SJSA1 (cell line): Measurements from ENCODE around the gene MAS1L. TPM values are rescaled to one million over a fixed set of nuclear protein-coding genes. Genes with fewer than 3 reads are reported as not detected.

Experiments
- DNase-seq, 2 experiments: peaks; one replicate each; pipeline ENCODE4 v3.0.0-alpha.2; 2015 to 2020; ENCODE audit warnings: low spot score in 2 of 2, low read depth in 1 of 2
- H3K27ac ChIP-seq: fragments of 250-450 bp; sonication (Bioruptor Pico); 2 replicates; pipeline ENCODE4 v1.5.1; 2020; ENCODE audit warnings: mild to moderate bottlenecking, moderate library complexity
- H3K27me3 ChIP-seq: fragments of 250-450 bp; sonication (Bioruptor Pico); replicated peaks from 2 replicates; pipeline ENCODE4 v1.5.1; 2020; ENCODE audit warnings: mild to moderate bottlenecking, moderate library complexity
- H3K36me3 ChIP-seq: fragments of 250-450 bp; sonication (Bioruptor Pico); 2 replicates; pipeline ENCODE4 v1.5.1; 2020; ENCODE audit warnings: mild to moderate bottlenecking
- H3K4me1 ChIP-seq: fragments of 250-450 bp; sonication (Bioruptor Pico); replicated peaks from 2 replicates; pipeline ENCODE4 v1.6.1; 2021; ENCODE audit warnings: mild to moderate bottlenecking
- H3K4me3 ChIP-seq: fragments of 250-450 bp; sonication (Bioruptor Pico); 2 replicates; pipeline ENCODE4 v1.5.1; 2020; ENCODE audit warnings: mild to moderate bottlenecking
- H3K9me3 ChIP-seq: fragments of 250-450 bp; sonication (Bioruptor Pico); replicated peaks from 2 replicates; pipeline ENCODE4 v1.5.1; 2020; ENCODE audit warnings: mild to moderate bottlenecking
- total RNA-seq: library from RNA; depleted of rRNA; stranded (reverse); fragments of >200 nt; shearing (Covaris generic); gene quantifications from 2 replicates; pipeline ENCODE4 v1.2.3, GENCODE V29; 2014

Gene MAS1L
- total RNA-seq, 1 experiment from 2014 or later: not detected

- Histone ChIP-seq H3K4me3 (no peak overlapping the region), H3K9me3 (no peaks in the 10 kb centered on the region), H3K4me1 (no peaks in the 10 kb centered on the region), H3K36me3 (no peaks in the 10 kb centered on the region), H3K27ac (no peak overlapping the region), H3K27me3 (no peaks in the 10 kb centered on the region; the same call in 1 of the 2 replicates)
- no peak for DNase-seq
Observed at GRCh38 chr6:29487131-29487530, 625 bp downstream of the MAS1L start.

- Histone ChIP-seq H3K36me3 (no peaks in the 10 kb centered on the region), H3K9me3 (no peaks in the 10 kb centered on the region), H3K4me1 (no peaks in the 10 kb centered on the region), H3K27ac (no peak overlapping the region), H3K4me3 (no peak overlapping the region), H3K27me3 (no peaks in the 10 kb centered on the region; the same call in 1 of the 2 replicates)
- no peak for DNase-seq
Observed at GRCh38 chr6:29486577-29486976, 1.2 kb downstream of the MAS1L start.

DNA sequence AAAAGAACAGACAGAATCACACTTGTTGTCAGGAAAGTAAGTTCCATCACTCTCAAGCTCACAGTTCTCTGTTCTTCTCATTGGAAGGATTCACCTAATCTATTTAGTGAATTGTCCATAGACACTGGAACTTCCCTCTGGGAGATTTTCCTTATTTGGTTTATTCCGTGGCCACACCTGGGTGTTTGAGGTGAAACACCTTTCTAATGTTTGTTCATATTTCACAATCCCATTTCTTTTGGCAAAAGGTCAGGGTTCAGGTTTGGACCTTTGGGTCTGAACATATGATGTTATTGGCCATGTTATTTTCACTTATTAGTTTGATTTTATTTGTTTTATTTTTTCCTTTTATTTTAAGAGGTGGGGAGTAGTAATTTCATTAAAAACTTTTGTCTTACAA is 4.0 kb downstream of the MAS1L start:
- no peaks in the 10 kb centered on the region; the same call in 1 of the 2 replicates for H3K27me3 ChIP-seq
- no peak overlapping the region for H3K4me3 ChIP-seq
- H3K4me1 ChIP-seq: no peaks in the 10 kb centered on the region
- no peak for DNase-seq
- no peaks in the 10 kb centered on the region for H3K9me3 ChIP-seq
- no peak overlapping the region for H3K27ac ChIP-seq
- H3K36me3 ChIP-seq: no peaks in the 10 kb centered on the region

- H3K4me1 ChIP-seq: no peaks in the 10 kb centered on the region
- H3K4me3 ChIP-seq: no peak overlapping the region
- no peaks in the 10 kb centered on the region for H3K36me3 ChIP-seq
- H3K9me3 ChIP-seq: no peaks in the 10 kb centered on the region
- H3K27me3 ChIP-seq: no peaks in the 10 kb centered on the region; the same call in 1 of the 2 replicates
- no peak for DNase-seq
- no peak overlapping the region for H3K27ac ChIP-seq
Observed at GRCh38 chr6:29483186-29483585, 4.6 kb downstream of the MAS1L start.

GRCh38 chr6:29479560-29479959 is 8.2 kb downstream of the MAS1L start:
- H3K4me3 ChIP-seq: no peak overlapping the region
- H3K9me3 ChIP-seq: no peaks in the 10 kb centered on the region
- no peaks in the 10 kb centered on the region for H3K36me3 ChIP-seq
- no peak for DNase-seq
- H3K27me3 ChIP-seq: no peaks in the 10 kb centered on the region
- no peaks in the 10 kb centered on the region for H3K4me1 ChIP-seq
- H3K27ac ChIP-seq: no peak overlapping the region

DNA sequence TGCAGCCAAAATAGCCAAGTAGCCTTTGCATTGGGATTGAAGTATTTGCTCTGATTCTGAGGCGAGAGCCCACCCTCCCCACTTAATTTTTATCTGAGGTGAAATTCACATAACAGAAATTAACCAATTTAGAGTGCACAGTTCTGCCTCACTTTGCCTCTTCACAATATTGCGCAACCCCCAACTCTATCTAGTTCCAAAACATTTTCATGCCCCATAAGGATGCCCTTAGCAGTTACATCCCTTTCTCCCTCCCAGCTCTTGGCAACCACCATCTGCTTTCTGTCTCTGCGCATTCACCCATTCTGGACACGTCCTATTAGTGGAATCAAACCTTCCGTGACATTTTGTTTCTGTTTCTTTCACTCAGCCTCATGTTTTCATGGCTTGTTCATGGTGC is 9.0 kb downstream of the MAS1L start:
- Histone ChIP-seq H3K27me3 (no peaks in the 10 kb centered on the region), H3K4me1 (no peaks in the 10 kb centered on the region), H3K36me3 (no peaks in the 10 kb centered on the region), H3K4me3 (no peak overlapping the region), H3K27ac (no peak overlapping the region), H3K9me3 (no peaks in the 10 kb centered on the region)
- no peak for DNase-seq

GRCh38 chr6:29477923-29478450 is 9.8 kb downstream of the MAS1L start:
- Histone ChIP-seq H3K36me3 (no peaks in the 10 kb centered on the region), H3K4me3 (no peak overlapping the region), H3K4me1 (no peaks in the 10 kb centered on the region), H3K9me3 (no peaks in the 10 kb centered on the region), H3K27ac (no peak overlapping the region), H3K27me3 (no peaks in the 10 kb centered on the region)
- DNase-seq: no peak

GRCh38 chr6:29474996-29475395 is 12.8 kb downstream of the MAS1L start:
- Histone ChIP-seq H3K4me3 (no peak overlapping the region), H3K27me3 (no peaks in the 10 kb centered on the region), H3K27ac (no peak overlapping the region), H3K4me1 (no peaks in the 10 kb centered on the region), H3K36me3 (no peaks in the 10 kb centered on the region), H3K9me3 (no peaks in the 10 kb centered on the region)
- DNase-seq: no peak

DNA sequence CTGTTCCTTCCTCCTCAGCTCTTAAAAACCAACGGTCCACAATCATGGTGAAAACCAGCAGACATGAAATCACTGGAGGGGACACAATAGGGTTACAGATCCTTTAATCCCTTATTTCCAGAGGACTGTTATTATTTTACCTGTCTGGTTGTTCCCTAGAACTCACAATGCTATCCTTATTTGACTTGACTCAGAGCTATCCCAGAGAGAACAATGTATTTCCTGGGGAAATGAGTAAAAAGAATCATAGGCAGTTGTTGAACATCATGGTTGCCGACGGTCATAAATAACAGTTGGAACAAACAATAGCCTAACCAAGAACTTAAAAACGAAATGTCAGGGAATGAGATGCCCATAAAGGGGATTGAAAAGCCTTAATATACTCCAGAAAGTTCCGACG is 21.5 kb downstream of the MAS1L start:
- DNase-seq: no peak
- Histone ChIP-seq H3K4me3 (no peak overlapping the region), H3K9me3 (no peaks in the 10 kb centered on the region), H3K4me1 (no peaks in the 10 kb centered on the region), H3K27ac (no peak overlapping the region), H3K27me3 (no peaks in the 10 kb centered on the region; the same call in 1 of the 2 replicates), H3K36me3 (no peaks in the 10 kb centered on the region)

- H3K4me3 ChIP-seq: no peak overlapping the region
- H3K36me3 ChIP-seq: no peaks in the 10 kb centered on the region
- no peak for DNase-seq
- no peaks in the 10 kb centered on the region for H3K9me3 ChIP-seq
- no peaks in the 10 kb centered on the region; the same call in 1 of the 2 replicates for H3K27me3 ChIP-seq
- H3K4me1 ChIP-seq: no peaks in the 10 kb centered on the region
- H3K27ac ChIP-seq: no peak overlapping the region
Observed at GRCh38 chr6:29465801-29466200, 22.0 kb downstream of the MAS1L start.

DNA sequence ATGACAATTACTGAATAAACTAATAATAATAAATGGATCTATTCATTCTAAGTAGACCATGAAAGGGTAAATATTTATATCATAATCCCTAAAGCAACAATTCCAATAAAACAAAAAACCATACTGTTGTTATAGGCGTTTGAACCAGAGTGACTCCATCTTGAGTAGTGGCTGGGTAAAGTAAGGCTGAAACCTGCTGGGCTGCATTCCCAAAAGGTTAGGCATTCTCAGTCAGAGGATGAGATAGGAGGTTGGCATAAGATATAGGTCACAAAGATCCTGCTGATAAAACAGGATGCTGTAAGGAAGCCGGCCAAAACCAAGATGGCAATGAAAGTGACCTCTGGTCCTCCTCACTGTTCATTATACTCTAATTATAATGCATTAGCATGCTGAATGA is 22.5 kb downstream of the MAS1L start:
- Histone ChIP-seq H3K36me3 (no peaks in the 10 kb centered on the region), H3K4me1 (no peaks in the 10 kb centered on the region), H3K27me3 (no peaks in the 10 kb centered on the region; the same call in 1 of the 2 replicates), H3K9me3 (no peaks in the 10 kb centered on the region), H3K27ac (no peak overlapping the region), H3K4me3 (no peak overlapping the region)
- no peak for DNase-seq

GRCh38 chr6:29462022-29462421 is 25.7 kb downstream of the MAS1L start:
- no peaks in the 10 kb centered on the region for H3K9me3 ChIP-seq
- no peak for DNase-seq
- no peaks in the 10 kb centered on the region for H3K4me1 ChIP-seq
- no peak overlapping the region for H3K4me3 ChIP-seq
- no peaks in the 10 kb centered on the region for H3K36me3 ChIP-seq
- no peak overlapping the region for H3K27ac ChIP-seq
- no peaks in the 10 kb centered on the region; the same call in 1 of the 2 replicates for H3K27me3 ChIP-seq

GRCh38 chr6:29461021-29461814 is 26.5 kb downstream of the MAS1L start:
- H3K4me3 ChIP-seq: no peak overlapping the region

GRCh38 chr6:29456971-29457370 is 30.8 kb downstream of the MAS1L start, which contains the start of the genes OR11A1 and OR2H1:
Gene OR11A1, minus strand, starts transcription at chr6:29457071. Its CDS starts 29,430 bp downstream, at chr6:29427641.
Gene OR2H1, plus strand, starts transcription at chr6:29457155. Its CDS starts 4,615 bp downstream, at chr6:29461770.
- DNase-seq: no peak
- no peaks in the 10 kb centered on the region for H3K4me1 ChIP-seq
- no peak within 1 kb of the TSS for H3K4me3 ChIP-seq
- no peak within 1 kb of the TSS for H3K27ac ChIP-seq
- no peaks in the 10 kb centered on the region for H3K9me3 ChIP-seq
- no peaks in the 10 kb centered on the region for H3K27me3 ChIP-seq
- no peaks in the 10 kb centered on the region for H3K36me3 ChIP-seq

More at GRCh38 chr6:29461021-29461814, 26.5 kb downstream of the MAS1L start:
- H3K27ac ChIP-seq: no peak overlapping the region
- H3K4me1 ChIP-seq: no peaks in the 10 kb centered on the region
- no peaks in the 10 kb centered on the region; the same call in 1 of the 2 replicates for H3K27me3 ChIP-seq
- H3K9me3 ChIP-seq: no peaks in the 10 kb centered on the region
- DNase-seq: no peak
- no peaks in the 10 kb centered on the region for H3K36me3 ChIP-seq
